Motor neuron (in vitro differentiated cells): ENCODE results near the gene CTSH. TPM values are rescaled to one million over a fixed set of nuclear protein-coding genes. Genes with fewer than 3 reads are reported as not detected.
"Not testable (repeated sequence)": the region's sequence is repeated elsewhere in the genome, so short reads cannot be mapped to it uniquely, and the experiment has no call there.

Experiments used
- ATAC-seq, 8 experiments: fragments of 200-7000 bp; cut with Tn5 transposase; replicated peaks in 6 of 8; 2 replicates each; pipeline ENCODE4 v1.8.0; 2021; ENCODE audit warnings: mild to moderate bottlenecking in 8 of 8, moderate library complexity in 8 of 8
- H3K27ac ChIP-seq, 2 donors: fragments of 250-450 bp; sonication (Bioruptor Pico); 2 replicates each; pipeline ENCODE4 v1.9.0; 2021; ENCODE audit warnings: antibody characterized with exemption in 2 of 2, mild to moderate bottlenecking in 2 of 2, moderate library complexity in 1 of 2
- H3K4me1 ChIP-seq, 2 donors: fragments of 250-450 bp; sonication (Bioruptor Pico); replicated peaks in 1 of 2; 2 replicates each; pipeline ENCODE4 v1.6.1; 2021; ENCODE audit warnings: antibody characterized with exemption in 2 of 2, mild to moderate bottlenecking in 2 of 2, moderate library complexity in 1 of 2
- H3K4me3 ChIP-seq, 5 donors: fragments of 250-450 bp; sonication (Bioruptor Pico); 2 replicates each; pipeline ENCODE4 v1.9.0; 2021; ENCODE audit warnings: antibody characterized with exemption in 5 of 5, mild to moderate bottlenecking in 5 of 5, moderate library complexity in 4 of 5
- WGBS, 10 experiments: fragments of 450-650 bp; shearing (Covaris generic); methylation state at CpG; one replicate each; pipeline ENCODE4 v1.0.0; 2022; 5-methylcytosine and 5-hydroxymethylcytosine counted together
- in situ Hi-C, 9 experiments: fragments of 400-800 bp; cut with MboI; loops; one replicate each; pipeline ENCODE4 v1.15.0; 2021; ENCODE audit warnings: low sequenced_read_pairs in 9 of 9, low pct_unique_long_range_greater_than_20kb in 2 of 9; ENCODE audit not compliant: unreplicated experiment in 9 of 9
- total RNA-seq, 8 experiments: library from RNA; unstranded; fragments of 300-600 nt; gene quantifications; 2 replicates each; pipeline versions ENCODE4 v1.2.3 to v1.2.4, GENCODE V29; 2022

The CTSH gene
- total RNA-seq, 8 experiments from 2014 or later, result 2.0 to 98.2 (median 4.7) TPM

GRCh38 chr15:78879517-78880241 is 65.2 kb downstream of the CTSH start:
- H3K4me3 ChIP-seq, result no peak overlapping the region
- ATAC-seq, result peak in 1 of 8 experiments; percentile 5
- H3K27ac ChIP-seq, result no peak overlapping the region
- WGBS, 10 experiments, result 17 to 84% (median 63%) methylated on average over 1 to 6 of the region's 6 CpGs; no CpG with 5 or more reads in 2 of the 10 experiments
- H3K4me1 ChIP-seq, result peaks cover 29 to 33% of the 10 kb centered on the region in 2 donors
- in situ Hi-C loops, result no loop called here

GRCh38 chr15:78878356-78878755 is 66.5 kb downstream of the CTSH start:
- Histone ChIP-seq H3K27ac (no peak overlapping the region), H3K4me1 (peaks cover 29 to 33% of the 10 kb centered on the region in 2 donors), H3K4me3 (no peak overlapping the region)
- 14 to 100% (median 80%) methylated on average over 1 of the region's 1 CpG; no CpG with 5 or more reads in 3 of the 10 experiments for WGBS, 10 experiments
- no peak for ATAC-seq
- in situ Hi-C loops, result no loop called here

- WGBS, 10 experiments, result 67 to 100% (median 89%) methylated on average over 1 to 10 of the region's 14 CpGs; no CpG with 5 or more reads in 1 of the 10 experiments
- peaks cover 30 to 35% of the 10 kb centered on the region in 2 donors for H3K4me1 ChIP-seq
- H3K27ac ChIP-seq, H3K4me3 ChIP-seq, in situ Hi-C loops, ATAC-seq: not testable (repeated sequence)
These were observed 67.9 kb downstream of the CTSH start for GRCh38 chr15:78876954-78877353.

- 27 to 95% (median 75%) methylated on average over 3 to 22 of the region's 22 CpGs for WGBS, 10 experiments
- in situ Hi-C loops, result no loop called here
- ATAC-seq, result no peak
- peak overlapping the region; percentile 90 to 98 (median 93) for H3K4me3 ChIP-seq
- H3K4me1 ChIP-seq, result peaks cover 28 to 38% of the 10 kb centered on the region in 2 donors
- no peak overlapping the region for H3K27ac ChIP-seq
These were observed 69.5 kb downstream of the CTSH start for GRCh38 chr15:78875107-78875914.

- Histone ChIP-seq H3K4me1 (peaks cover 19 to 31% of the 10 kb centered on the region in 2 donors), H3K4me3 (peak overlapping the region; percentile 90 to 98 (median 93)), H3K27ac (peak overlapping the region; percentile 100)
- in situ Hi-C loops, result no loop called here
- peak in 2 of 8 experiments; percentile 1 to 3 for ATAC-seq
- WGBS, 10 experiments, result 0 to 6% (median 2%) methylated on average over 8 to 37 of the region's 38 CpGs
These were observed 70.8 kb downstream of the CTSH start for GRCh38 chr15:78873793-78874765.

GRCh38 chr15:78872972-78873792 is 71.7 kb downstream of the CTSH start:
- H3K4me1 ChIP-seq, result peaks cover 15 to 26% of the 10 kb centered on the region in 2 donors

GRCh38 chr15:78872155-78872971 is 72.5 kb downstream of the CTSH start, which contains the start of gene MORF4L1:
Gene MORF4L1 (plus strand): TSS chr15:78872890. CDS start chr15:78873018, 128 bp downstream.
- ATAC-seq, result peak; percentile 72 to 94 (median 90)
- 0 to 81% (median 45%) methylated on average over 1 to 10 of the region's 52 CpGs for WGBS, 10 experiments
- Histone ChIP-seq H3K27ac (peak within 1 kb of the TSS; percentile 100), H3K4me3 (peak within 1 kb of the TSS; percentile 90 to 98 (median 93)), H3K4me1 (peaks cover 7 to 18% of the 10 kb centered on the region in 2 donors)
- in situ Hi-C loops, result no loop called here

More at GRCh38 chr15:78872972-78873792, 71.7 kb downstream of the CTSH start:
- ATAC-seq, result peak; percentile 67 to 84 (median 72)
- in situ Hi-C loops, result no loop called here
- 0% methylated on average over 1 to 2 of the region's 75 CpGs; no CpG with 5 or more reads in 8 of the 10 experiments for WGBS, 10 experiments
- Histone ChIP-seq H3K4me3 (peak overlapping the region; percentile 90 to 98 (median 93)), H3K27ac (peak overlapping the region; percentile 100)

GRCh38 chr15:78871483-78872127 is 73.2 kb downstream of the CTSH start:
- H3K27ac ChIP-seq, result peak overlapping the region; percentile 95 to 100
- peak overlapping the region; percentile 90 to 98 (median 93) for H3K4me3 ChIP-seq
- in situ Hi-C loops, ATAC-seq: not testable (repeated sequence)
- H3K4me1 ChIP-seq, result peaks cover 3 to 12% of the 10 kb centered on the region in 2 donors
- 59 to 94% (median 91%) methylated on average over 5 to 22 of the region's 24 CpGs for WGBS, 10 experiments
